Spleen (tissue), 3 donors: Measurements from ENCODE around the gene CSMD2.

ENCODE experiments used
- POLR2A ChIP-seq, 3 donors: fragments of 450-650 bp; IDR thresholded peaks; one replicate each; pipeline ENCODE4 v1.5.1; 2017; ENCODE audit warnings: antibody characterized with exemption in 3 of 3, mild to moderate bottlenecking in 1 of 3
- POLR2AphosphoS5 ChIP-seq, 3 donors: sonication (generic); formaldehyde crosslinking; IDR thresholded peaks; one replicate each; pipeline ENCODE4 v1.5.1; 2017; ENCODE audit warnings: antibody characterized with exemption in 3 of 3

- TF ChIP-seq POLR2AphosphoS5 (IDR thresholded peaks at IDR 0.05) (no peak), POLR2A (IDR thresholded peaks at IDR 0.05) (no peak)
These were observed 468.7 kb downstream of the CSMD2 start for GRCh38 chr1:33696311-33696710.
